Measurements from ENCODE around the gene SLAMF8. TPM values are rescaled to one million over a fixed set of nuclear protein-coding genes. Genes with fewer than 3 reads are reported as not detected.

Gene SLAMF8
- total RNA-seq, 1 experiment from 2014 or later = not detected

DNA sequence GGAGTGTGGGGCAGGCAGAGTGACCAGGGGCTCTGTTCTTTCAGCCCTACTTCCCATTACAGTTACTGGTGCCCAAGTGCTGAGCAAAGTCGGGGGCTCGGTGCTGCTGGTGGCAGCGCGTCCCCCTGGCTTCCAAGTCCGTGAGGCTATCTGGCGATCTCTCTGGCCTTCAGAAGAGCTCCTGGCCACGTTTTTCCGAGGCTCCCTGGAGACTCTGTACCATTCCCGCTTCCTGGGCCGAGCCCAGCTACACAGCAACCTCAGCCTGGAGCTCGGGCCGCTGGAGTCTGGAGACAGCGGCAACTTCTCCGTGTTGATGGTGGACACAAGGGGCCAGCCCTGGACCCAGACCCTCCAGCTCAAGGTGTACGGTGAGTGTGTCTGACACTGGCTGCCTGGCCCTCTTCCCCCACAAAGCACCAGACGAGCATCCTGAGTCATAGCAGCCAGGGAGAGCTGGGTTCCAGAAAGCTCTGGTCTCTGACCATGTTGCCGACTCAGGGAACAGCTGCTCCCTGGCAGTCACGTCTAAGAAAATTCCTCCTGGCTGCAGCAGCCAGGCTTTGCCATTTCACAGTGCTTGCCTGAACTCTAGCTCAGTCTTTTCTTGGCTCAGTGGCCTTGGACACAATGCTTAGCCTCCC, 3.3 kb downstream of the SLAMF8 start:
- Mint-ChIP-seq H3K36me3 (ENCODE audit: insufficient read depth, unreplicated experiment) (no peaks in the 10 kb centered on the region), H3K27ac (ENCODE audit: unreplicated experiment) (no peak overlapping the region), H3K9me3 (ENCODE audit: low read depth, unreplicated experiment) (no peaks in the 10 kb centered on the region), H3K4me1 (ENCODE audit: low read depth, unreplicated experiment) (no peaks in the 10 kb centered on the region), H3K4me3 (ENCODE audit: low read depth, unreplicated experiment) (no peak overlapping the region), H3K27me3 (ENCODE audit: unreplicated experiment) (peaks cover 67% of the 10 kb centered on the region)
- CTCF ChIA-PET = interaction anchor here (0.7 to 1.2 kb wide), 3 partner anchors 26 to 65 kb away, joined by 3 read pairs; no protein-coding TSS in a partner anchor
- no TSS peak for BruUV-seq (replicated peaks)
- intact Hi-C loops (cut with micrococcal nuclease; ENCODE audit: unreplicated experiment) = loop anchor here (2.0 kb wide), 1 partner anchor 61 kb away; no protein-coding TSS in a partner anchor
- DNase-seq = no peak
- TF ChIP-seq, protein P1, sequence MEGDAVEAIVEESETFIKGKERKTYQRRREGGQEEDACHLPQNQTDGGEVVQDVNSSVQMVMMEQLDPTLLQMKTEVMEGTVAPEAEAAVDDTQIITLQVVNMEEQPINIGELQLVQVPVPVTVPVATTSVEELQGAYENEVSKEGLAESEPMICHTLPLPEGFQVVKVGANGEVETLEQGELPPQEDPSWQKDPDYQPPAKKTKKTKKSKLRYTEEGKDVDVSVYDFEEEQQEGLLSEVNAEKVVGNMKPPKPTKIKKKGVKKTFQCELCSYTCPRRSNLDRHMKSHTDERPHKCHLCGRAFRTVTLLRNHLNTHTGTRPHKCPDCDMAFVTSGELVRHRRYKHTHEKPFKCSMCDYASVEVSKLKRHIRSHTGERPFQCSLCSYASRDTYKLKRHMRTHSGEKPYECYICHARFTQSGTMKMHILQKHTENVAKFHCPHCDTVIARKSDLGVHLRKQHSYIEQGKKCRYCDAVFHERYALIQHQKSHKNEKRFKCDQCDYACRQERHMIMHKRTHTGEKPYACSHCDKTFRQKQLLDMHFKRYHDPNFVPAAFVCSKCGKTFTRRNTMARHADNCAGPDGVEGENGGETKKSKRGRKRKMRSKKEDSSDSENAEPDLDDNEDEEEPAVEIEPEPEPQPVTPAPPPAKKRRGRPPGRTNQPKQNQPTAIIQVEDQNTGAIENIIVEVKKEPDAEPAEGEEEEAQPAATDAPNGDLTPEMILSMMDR (IDR thresholded peaks at IDR 0.05; ENCODE audit: unreplicated experiment) = no peak

DNA sequence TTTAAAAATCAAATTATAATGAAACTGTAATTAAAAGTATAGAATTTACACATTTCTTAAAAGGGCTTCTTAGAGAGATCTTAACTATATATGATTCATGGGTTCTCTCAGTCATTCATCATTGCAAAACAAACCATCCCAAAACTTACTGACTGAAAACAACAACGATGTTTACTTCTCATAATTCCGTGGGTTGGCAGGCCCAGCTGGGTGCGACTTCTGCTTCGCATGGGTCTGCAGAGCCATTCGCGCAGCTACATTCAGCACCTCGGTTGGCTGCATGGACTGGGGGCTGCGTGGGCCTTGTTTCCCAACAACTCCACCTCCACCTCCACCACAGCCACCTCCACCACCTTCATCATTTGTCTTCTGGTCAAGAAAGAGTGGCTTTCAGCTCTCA, 4.0 kb downstream of the SLAMF8 start:
- H3K9me3 Mint-ChIP-seq (ENCODE audit: low read depth, unreplicated experiment) = no peaks in the 10 kb centered on the region
- no peak overlapping the region for H3K27ac Mint-ChIP-seq (ENCODE audit: unreplicated experiment)
- BruUV-seq (replicated peaks) = no TSS peak
- TF ChIP-seq, protein P1 (IDR thresholded peaks at IDR 0.05; ENCODE audit: unreplicated experiment) = no peak
- no peaks in the 10 kb centered on the region for H3K4me1 Mint-ChIP-seq (ENCODE audit: low read depth, unreplicated experiment)
- intact Hi-C loops (cut with micrococcal nuclease; ENCODE audit: unreplicated experiment) = no loop called here
- no peaks in the 10 kb centered on the region for H3K36me3 Mint-ChIP-seq (ENCODE audit: insufficient read depth, unreplicated experiment)
- CTCF ChIA-PET = no interaction called here
- H3K27me3 Mint-ChIP-seq (ENCODE audit: unreplicated experiment) = peaks cover 60% of the 10 kb centered on the region
- no peak overlapping the region for H3K4me3 Mint-ChIP-seq (ENCODE audit: low read depth, unreplicated experiment)
- DNase-seq = no peak

DNA sequence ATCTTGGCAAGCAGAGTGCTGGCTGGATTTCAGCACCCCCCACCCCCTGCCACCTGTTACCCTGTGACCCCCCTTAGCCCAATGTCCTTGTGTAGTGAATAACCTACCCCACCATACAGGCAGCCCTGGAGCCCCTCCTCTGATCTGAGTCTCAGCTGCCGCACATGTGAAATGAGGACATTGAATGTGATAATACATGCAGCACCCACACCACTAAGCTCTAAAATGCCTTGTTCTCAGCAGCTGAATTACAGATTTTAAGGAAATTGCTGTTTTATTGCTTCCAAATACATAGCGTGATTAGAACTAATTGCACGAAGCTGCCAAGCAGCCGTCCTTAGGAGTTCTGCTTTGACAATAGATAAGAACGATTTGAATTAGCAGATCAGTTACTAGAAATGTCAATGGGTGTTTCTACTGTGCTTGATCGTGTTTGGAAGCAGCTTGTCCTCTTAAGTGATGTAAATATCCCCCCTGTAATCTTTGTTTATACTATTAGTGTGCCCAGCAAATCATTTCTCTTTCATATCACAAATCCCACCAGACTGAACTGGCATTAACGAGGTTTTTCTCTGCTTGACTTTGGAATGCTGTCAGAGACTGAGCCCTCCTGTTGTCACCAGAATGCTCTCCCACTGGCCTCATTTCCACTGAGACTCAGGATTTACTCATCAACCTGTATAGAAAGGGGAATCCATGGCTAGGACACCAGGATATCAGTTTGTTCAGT, 4.9 kb downstream of the SLAMF8 start:
- H3K27me3 Mint-ChIP-seq (ENCODE audit: unreplicated experiment) = peaks cover 51% of the 10 kb centered on the region

DNA sequence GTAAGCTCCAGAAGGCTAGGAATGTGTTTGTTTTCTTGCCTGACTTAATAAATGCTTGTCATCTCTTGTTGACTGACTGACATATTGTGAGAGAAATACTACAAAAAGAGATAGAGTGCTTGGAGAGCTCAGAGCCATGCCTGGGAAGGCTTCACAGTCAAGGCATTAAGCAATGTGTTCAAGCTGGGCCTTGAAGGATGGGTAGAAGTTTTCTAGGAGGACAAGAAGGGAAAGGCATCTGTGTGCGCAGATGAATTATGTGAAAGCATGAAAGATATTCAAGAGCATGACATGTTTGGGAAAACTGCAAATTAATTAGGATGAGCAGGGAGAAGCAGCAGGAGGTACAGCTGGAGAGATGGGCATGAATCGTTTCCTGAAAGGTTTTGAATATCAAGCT, 5.6 kb downstream of the SLAMF8 start:
- H3K27me3 Mint-ChIP-seq (ENCODE audit: unreplicated experiment) = peaks cover 44% of the 10 kb centered on the region

More for the DNA sequence above, 4.9 kb downstream of the SLAMF8 start:
- TF ChIP-seq, protein P1 (IDR thresholded peaks at IDR 0.05; ENCODE audit: unreplicated experiment) = no peak
- intact Hi-C loops (cut with micrococcal nuclease; ENCODE audit: unreplicated experiment) = no loop called here
- H3K27ac Mint-ChIP-seq (ENCODE audit: unreplicated experiment) = no peak overlapping the region
- no TSS peak for BruUV-seq (replicated peaks)
- H3K4me3 Mint-ChIP-seq (ENCODE audit: low read depth, unreplicated experiment) = no peak overlapping the region
- no peak for DNase-seq
- peaks cover 3% of the 10 kb centered on the region for H3K4me1 Mint-ChIP-seq (ENCODE audit: low read depth, unreplicated experiment)
- no peaks in the 10 kb centered on the region for H3K9me3 Mint-ChIP-seq (ENCODE audit: low read depth, unreplicated experiment)
- CTCF ChIA-PET = no interaction called here
- H3K36me3 Mint-ChIP-seq (ENCODE audit: insufficient read depth, unreplicated experiment) = no peaks in the 10 kb centered on the region

More for the DNA sequence above, 5.6 kb downstream of the SLAMF8 start:
- TF ChIP-seq, protein P1 (IDR thresholded peaks at IDR 0.05; ENCODE audit: unreplicated experiment) = no peak
- H3K9me3 Mint-ChIP-seq (ENCODE audit: low read depth, unreplicated experiment) = no peaks in the 10 kb centered on the region
- H3K36me3 Mint-ChIP-seq (ENCODE audit: insufficient read depth, unreplicated experiment) = no peaks in the 10 kb centered on the region
- BruUV-seq (replicated peaks) = no TSS peak
- no peak for DNase-seq
- peaks cover 8% of the 10 kb centered on the region for H3K4me1 Mint-ChIP-seq (ENCODE audit: low read depth, unreplicated experiment)
- no peak overlapping the region for H3K27ac Mint-ChIP-seq (ENCODE audit: unreplicated experiment)
- H3K4me3 Mint-ChIP-seq (ENCODE audit: low read depth, unreplicated experiment) = no peak overlapping the region
- intact Hi-C loops (cut with micrococcal nuclease; ENCODE audit: unreplicated experiment) = no loop called here
- CTCF ChIA-PET = interaction anchor here (2.2 kb wide), 1 partner anchor 34 kb away, joined by 6 read pairs; no protein-coding TSS in a partner anchor
